T-helper 9 cell (primary cell): Measurements from ENCODE around the gene RPL38.

Source experiments
- DNase-seq: peaks from one replicate; pipeline ENCODE4 v3.0.0-alpha.2; 2020

RPL38 gene

DNA sequence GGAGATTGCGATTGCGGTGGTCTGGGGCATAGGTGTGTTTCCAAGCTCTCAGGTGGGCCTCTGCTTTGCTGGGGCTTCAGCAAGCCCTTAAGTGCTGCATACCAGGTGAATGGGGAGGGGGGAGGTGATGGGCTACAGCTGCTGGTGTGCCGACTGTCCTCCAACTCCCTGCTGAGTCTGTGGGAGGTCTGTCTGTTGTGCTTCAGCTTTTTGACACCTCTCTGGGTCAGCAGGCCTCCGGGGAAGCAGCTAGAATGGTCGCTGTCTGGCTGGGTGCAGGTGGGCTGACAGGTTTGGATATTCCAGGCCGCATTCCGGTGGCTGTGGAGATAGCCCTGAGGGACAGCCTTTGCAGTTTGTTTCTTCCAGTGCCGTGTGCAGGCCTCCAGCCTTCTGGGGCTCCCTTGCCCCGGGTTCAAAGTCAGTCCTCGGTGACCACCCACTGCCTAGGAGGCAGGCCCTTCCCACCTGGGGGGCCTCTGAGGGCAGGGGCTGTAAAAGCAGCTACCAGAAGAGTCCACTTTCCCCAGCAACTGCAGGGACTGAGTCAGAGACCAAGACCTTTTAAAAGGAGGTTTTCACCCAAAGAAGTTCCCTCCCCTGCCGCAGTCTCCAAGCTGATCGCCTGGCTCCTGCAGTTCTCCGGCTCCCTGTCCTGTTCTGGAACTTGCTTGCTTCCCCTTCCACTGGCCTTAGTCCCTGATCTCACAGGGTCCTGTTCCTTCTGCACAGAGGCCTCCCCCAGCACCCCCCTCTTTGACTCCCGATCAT, 7.8 kb downstream of the RPL38 start:
- no peak for DNase-seq

DNA sequence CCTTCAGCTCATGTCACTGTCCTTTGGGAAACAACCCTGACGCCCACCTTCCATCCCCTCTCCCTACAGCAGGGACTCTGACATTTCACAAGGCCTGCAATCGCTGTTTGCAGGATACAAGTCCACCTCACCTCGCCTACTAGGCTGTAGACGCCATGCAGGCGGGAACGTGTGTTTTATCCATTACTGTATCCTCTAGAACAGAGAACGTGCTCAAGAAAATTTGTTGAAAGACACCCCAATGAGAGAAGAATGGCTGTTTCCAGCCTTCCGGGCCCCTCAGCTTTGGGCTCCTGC, 8.4 kb downstream of the RPL38 start:
- no peak for DNase-seq

DNA sequence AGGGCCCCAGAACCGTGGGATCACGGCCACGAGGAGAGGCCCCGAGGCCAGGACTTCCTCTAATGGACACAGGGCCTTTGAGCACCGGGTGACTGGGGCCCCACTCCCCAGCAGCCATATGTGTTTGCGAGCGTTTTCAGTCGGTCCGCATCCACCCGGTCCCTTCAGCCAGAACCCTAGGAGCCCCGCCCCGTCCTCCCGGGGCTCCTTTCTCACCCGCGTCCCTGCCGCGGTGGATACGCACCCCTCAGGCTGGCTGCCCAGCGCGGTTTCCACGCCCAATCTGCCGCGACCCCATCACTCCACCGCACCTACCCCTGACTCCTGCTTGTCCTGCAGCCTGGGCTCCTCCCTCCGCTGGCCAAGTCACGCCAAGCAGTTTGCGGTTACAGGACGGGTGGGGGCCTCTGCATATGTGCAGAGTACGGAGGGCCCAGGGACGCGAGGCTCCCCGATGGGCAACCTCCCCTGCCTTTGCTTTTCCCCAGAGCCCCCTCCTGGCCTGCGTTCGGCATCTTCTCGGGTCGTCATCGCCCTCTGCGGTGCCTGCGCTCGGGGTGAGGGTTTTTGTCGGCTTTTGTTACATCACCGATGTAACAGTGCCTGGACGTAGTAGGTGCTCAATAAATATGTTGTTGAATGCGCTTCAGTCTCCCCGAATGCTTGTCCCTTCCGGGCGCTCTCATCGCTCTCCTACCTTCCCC, 8.9 kb downstream of the RPL38 start:
- no peak for DNase-seq

DNA sequence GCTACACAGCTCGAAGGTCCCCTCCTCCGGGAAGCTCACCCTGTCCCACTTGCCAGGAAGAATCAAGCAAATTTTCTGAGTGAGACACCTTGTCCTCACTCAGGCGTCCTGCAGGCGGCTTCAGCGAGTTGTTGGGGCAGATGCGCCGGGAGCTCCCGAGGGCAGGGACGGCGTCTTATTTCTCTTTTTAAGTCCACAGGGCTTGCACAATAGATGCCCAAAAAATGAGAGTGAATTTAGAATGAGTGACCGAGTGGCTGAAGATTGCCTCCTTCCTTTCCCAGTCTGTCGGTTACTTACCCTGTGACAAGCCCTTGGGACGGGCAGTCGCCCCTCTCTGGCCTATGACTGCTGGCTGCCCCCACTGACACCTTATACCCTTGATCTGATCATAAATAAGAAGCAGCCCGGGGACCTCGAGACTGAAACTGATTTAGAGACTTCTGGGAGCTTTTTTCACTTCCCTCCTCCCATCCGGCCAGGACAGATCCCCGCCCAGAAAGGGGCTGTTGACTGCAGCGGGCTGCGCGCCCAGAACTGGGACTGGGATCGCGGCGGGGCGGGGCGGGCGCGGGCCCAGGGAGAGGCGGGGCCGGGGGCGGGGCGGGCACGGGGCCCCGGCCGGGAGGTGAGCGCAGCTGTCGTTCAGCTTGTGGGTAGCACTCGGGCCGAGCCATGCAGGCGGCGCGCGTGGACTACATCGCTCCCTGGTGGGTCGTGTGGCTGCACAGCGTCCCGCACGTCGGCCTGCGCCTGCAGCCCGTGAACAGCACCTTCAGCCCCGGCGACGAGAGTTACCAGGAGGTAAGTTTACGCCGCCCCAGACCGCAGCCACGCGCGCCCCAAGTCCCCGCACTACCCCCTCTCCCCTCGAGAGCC, 9.7 kb downstream of the RPL38 start, which contains the start of gene TTYH2:
Gene TTYH2 (plus strand): TSS at position 659 of the 879 bp plus-strand sequence. CDS start 17 bp downstream, at position 676.
- peak; percentile 72 for DNase-seq

DNA sequence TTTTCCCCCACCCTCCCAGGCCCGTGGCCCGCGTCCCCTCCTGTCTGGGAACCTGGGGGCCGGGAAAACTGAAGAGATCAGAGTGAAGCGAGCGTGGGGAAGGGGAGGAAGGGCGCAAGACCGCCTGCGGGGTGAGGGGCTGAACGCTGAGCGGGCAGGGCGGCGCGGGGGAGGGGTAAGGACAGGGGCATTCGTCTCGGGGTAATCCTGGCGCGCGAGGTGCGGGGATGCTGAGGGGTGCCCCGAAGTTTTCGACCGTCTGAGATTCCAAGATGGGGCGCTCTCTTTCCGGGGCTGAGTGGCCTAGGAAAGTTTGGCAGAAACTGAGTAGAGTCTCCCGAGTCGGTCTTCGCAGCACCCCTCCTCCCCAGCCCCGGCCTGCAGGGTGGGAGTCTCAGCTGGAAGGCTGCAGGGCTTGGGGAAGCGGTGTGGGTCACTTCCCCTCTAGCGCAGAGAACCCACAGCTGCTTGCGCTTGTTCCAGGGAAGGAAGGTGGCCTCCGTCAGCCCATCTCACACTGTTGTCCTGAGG, 10.4 kb downstream of the RPL38 start:
- no peak for DNase-seq

DNA sequence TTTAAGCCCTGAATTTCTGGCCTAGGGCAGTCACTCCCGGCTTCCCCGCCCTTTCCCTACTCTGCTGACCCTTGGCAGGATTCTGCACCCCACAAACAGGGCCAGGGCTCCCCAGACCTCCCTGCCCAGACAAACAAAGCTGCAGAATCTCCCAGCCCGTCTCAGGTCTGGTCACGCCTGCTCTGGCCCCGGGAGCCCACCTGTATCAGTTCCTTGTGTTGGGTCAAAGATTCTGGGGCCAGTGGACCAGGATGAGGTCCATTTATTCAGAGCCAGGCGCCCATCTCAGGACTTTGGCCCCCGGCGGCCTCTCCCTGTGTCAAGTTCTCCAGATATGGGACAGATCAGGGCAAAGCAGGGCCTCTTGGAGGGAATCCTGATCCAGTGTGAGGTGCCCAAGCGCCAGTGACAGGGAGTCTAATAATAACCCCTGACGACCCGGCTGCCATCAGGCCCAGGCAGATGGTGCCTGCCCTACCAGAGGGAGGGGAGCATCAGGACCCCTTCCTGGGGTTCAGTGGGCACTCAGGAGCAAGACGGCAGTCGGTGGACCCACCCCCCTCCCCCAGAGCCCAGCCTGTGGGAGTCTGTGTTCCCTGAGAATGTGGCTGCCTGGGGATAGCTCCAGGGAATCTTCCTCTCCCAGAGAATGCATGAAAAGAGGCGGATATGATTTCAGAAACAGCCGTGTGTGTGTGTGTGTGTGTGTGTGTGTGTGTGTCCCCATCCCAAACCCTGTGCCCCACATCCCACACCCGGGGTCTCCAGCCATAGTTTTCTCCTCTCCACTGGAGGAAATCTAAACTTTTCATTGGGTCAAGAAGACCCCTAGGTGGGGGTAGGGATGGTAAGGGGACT, 11.2 kb downstream of the RPL38 start:
- no peak for DNase-seq

DNA sequence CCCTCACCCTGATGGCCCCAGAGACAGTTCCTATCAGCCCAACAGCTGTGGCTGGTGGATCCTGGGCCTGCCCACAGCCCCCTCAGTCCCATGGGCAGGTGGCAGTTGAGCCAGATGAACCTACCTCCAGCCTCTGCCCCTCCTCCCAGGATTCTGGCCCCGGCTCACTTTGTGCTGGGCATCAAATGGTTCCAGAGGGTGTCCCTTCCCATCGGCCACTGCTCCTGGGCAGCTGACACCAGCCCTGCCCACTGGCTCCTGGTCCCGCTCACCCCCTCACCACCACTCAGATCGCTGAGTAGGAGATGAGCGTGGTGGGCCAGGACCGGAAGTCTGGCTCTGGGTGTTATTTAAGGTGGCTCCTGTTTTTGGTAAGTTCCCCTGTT, 11.9 kb downstream of the RPL38 start:
- no peak for DNase-seq

DNA sequence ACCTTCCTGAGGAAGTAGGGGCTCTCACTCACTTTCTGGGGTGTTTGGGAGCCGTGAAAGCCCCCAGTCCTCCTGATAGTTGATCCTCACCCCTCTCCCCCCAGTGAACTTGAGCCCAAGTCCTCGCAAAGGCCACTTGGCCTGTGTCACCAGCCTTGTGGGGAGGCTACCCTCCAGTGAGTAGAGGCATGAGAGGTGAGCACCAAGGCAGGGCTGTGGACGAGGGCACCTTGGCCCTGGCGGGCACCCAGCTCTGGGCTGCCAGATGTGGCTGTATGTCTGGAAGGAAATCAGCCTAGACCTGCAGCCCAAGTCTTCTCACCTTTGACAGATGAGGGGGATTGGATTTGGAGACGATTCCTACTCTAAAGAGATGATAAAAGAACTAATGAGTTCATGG, 13.0 kb downstream of the RPL38 start:
- no peak for DNase-seq

DNA sequence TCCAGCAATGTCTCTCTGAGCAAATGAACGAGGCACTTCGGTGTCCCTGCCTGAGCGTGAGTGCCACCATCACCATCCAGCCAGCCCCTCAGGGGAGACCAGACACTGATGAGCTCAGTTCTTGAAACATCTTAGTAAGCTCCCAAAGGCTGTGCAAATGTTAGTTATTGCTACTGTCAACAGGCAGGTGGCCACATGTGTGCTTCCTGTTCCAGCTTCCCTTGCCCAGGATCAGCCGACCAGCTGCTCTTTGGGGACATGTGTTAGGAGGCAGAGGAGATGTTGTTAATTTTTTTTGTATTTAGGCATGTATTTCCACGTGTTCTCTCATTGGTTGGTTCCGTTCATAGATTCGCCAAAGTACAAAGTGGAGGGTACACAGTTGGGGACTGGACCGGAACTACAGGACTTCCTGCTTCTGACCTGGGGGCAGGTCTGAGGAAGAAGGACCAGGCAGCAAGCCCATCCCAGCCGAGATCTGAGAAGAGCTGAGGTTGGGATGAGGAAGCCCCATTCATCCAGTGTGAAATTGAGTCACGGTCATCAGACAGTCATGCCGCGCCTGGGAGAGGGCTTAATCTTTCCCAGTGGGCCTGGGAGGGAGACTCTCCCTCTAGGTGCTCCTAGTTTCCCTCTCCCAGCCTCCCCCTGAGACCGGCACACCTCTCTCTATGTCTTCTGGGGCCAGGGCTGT, 13.7 kb downstream of the RPL38 start:
- no peak for DNase-seq

DNA sequence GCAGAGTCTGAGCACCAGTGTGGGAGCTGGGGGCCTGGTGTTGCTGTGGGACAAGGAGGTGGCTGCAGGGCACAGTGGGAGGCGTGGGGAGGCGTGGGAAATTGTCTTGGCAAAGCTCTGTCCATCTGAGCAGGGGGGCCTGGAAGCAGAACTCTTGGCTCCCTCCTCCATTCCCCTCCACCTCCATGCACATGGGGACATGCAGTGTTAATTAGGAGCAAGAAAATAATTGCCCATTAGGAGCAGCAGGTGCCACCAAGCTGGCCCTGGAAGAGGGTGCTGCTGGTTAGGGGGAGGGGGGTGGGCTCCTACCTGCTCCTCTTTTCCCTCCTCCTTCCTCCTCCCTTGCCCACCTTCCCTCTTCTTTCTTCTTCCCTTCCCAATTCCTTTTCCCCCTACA, 14.4 kb downstream of the RPL38 start:
- no peak for DNase-seq

DNA sequence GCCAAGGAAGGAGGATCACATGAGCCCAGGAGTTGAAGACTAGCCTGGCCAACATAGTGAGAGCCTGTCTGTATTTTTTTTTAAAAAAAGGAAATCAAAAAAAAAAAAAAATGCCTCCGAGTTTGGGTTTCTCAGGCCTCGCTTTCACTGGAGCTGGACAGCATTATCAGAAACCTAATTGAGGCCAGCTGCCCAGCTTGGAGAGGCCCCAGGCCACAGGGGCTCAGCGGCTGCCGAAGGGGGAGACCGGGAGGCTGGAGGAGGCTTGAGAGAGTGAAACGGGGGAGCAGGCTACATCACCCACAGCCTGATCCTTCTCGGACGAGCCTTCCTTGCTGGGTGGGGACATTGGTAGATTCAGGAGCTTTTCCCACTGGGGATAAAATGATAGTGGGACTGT, 15.0 kb downstream of the RPL38 start:
- DNase-seq = no peak

DNA sequence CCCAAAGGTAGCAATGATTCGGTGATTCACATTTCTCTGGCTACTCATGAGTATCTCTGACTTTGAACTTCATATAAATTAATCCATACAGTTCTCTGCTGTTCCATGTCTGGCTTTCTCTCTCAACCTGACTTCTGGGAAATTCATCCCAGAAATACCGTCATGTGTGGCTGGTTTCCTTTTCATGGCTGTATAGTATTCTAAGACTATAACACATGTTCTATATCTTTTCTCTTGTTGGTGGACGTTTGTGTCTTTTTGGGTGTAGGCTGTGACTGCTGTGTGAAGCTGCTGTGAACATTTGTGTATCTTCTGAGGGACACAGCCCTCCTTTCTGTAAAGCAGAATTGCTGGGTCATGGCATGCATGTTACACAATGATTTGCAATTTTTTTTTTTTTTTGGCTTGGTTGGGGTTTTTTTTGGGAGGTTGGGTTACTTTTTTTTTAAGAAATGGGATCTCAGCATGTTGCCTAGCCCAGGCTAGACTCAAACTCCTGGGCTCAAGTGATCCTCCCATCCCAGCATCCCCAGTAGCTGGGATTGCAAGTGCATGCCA, 16.2 kb downstream of the RPL38 start:
- DNase-seq = no peak

DNA sequence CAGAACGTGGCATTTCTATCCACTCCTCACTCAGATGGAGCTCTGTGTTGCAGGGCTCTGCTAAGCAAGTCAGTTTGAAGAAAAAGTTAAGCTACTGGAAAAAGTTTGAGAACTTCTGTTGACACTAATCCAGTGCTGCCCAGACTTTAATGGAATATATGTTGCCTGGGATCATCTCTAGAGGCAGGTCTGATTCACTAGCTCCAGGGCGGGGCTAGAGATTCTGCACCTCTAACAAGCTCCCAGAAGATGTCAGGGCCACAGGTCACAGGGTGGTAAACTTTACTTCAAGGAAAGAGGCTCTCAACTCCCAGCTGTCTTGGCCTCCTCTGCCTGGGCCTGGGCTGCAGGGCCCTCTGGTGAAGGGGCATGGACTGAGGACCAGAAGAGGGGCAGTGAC, 16.7 kb downstream of the RPL38 start:
- DNase-seq = no peak

DNA sequence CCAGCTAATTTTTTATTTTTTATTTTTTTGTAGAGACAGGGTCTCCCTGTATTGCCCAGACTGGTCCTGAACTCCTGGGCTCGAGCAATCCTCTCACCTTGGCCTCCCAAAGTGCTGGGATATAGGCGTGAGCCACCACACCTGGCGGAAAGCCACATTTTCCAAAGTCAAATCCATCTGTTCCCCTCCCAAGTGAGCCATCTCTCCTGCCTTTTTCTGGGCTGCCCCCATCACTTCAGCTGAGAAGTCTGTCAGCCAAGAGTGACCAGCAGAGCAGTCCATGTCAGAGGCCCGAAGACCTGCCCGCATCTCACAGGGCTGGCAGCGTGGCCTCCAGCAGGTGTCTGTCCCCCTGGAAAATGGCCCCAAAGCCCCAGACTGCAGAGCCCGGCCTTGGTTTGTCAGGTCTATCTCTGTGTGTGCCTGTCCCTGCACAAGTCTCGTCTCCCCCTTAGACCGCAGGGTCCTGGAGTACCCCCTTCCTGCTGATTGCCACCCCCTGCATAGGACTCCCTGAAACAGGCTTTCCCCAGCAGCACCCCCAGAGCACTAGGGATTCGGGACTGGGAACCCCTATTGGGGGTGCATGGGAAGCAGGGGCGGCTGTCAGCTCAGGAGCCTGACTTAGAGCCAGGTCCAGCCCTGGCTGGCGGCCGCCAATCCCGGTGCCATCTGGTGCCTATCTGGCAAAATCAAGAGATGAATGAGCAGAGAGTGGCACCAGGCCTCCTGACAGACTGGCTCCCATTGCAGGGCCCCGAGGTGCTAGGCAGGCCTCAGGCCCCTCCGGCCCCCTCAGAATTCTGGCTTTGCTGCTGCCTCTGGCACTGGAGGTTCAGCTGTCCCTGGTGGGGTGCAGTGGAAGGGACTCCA, 17.7 kb downstream of the RPL38 start:
- DNase-seq = no peak

DNA sequence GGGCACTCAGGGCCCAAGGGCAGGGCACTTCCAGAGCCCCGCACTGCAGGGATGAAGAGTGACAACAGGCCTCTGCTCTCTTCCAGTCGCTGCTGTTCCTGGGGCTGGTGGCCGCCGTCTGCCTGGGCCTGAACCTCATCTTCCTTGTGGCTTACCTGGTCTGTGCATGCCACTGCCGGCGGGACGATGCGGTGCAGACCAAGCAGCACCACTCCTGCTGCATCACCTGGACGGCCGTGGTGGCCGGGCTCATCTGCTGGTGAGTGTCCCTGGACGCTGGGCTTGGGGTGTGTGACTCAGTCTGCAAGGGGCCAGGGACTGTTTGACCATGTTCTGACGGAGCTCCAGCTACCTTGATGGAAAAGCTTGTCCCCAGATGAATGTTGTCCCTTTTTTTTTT, 18.9 kb downstream of the RPL38 start:
- no peak for DNase-seq

DNA sequence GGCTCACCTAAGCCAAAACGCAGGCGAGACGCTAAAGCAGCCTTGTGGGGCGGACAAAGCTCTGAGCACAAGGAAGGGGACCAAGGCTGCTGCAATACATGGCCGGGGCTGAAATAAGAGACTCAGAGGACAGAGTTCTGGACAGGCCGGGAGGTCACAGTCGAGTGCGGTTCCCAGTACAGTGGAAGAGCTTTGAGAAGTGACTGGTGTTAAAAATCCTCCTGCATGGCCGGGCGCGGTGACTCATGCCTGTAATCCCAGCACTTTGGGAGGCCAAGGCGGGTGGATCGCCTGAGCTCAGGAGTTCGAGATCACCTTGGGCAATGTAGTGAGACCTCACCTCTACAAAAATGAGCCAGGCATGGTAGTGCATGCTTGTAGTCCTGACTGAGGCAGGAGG, 20.4 kb downstream of the RPL38 start:
- no peak for DNase-seq

DNA sequence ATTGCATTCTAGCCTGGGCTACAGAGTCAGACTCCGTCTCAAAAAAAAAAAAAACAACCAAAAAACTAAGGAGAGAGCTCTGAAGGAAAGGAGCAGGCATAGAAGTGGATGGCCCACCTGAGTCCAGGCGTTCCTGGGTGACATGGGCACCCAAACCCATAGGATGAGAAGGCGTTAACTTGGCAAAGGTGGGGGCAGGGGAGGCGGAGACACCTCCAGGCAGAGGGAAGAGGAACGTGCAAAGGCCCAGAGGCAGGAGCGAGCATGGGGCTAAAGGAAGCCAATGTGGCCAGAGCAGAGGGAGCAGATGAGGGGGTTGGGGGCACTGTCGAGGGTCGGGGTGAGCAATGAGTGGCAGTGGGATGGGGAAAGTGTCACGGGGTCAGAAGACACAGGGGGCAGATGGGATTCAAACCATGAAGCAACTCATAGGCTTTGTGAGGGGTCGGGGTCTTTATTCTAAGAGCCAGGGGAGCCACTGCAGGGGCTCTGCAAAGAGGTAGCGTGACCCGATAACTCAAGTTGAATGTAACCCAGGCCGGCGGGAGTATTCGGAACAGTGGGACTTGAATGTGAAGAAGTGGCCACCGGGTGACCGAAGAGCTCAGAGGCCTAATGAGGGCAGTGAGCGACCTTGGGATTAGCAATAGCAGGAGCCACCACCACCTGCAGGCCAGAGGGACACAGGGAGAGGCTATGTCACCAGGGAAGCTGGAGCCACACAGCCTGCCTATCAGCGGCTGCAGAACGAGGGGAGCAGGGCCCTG, 21.7 kb downstream of the RPL38 start:
- DNase-seq = no peak

DNA sequence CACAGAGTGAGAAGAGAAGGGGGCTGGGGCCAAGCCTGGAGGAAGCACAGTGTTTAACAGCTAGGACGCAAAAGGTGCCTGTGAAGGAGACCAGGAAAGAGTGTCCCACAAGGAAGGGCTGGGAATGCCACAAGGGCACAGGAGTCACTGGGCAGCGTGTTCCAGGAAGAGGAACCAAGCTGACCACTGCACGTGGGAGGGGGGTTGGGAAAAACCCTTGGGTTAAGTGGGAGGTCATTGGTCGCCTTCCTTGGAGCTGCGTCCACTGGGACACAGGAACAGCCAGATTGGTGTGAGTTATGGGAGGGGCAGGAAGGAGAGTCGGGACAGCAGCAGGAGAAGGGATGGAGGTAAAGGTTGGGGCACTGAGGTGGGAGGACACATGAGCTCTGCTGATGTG, 22.8 kb downstream of the RPL38 start:
- DNase-seq = no peak

DNA sequence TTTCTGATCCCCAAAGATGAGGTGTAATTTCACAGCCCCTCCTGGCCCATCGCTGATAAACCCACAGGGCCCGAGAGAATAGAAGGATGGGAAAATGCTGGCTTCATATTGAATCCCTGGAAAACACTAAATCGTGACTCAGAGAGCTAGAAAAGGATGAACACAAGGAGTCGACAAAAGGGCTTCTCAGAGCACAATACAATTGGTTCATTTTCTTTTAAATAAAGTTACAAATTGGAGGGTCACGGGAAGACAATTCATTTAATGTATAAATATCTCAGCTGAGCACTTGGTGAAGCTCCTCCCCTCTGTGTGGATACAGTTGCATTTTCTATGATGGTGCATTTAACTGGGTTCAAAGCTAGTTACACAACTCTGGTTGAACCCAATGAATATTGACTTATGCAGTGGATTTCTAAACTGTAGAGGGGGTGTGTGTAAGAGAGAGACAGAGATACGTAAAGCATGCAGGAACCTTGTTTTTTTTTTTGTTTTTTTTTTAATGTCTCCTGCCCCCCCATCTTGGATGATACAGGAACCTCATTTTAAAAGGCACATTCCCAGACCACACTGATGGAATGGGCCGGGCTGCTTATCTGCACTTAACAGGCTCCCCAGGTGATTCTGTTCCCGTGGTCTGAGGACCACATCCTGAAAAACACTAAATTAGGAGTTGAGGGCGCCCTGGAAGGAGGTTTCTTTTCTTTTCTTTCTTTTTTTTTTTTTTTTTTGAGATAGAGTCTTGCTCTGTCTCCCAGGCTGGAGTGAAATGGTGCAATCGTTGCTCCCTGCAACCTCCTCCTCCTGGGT, 24.0 kb downstream of the RPL38 start:
- DNase-seq = no peak
